ENCODE results near the gene IQCN.

IQCN gene

GRCh38 chr19:18291590-18292461 is 17.6 kb upstream of the IQCN start (continued):
- TF ChIP-seq ATF2 (tag by site-specific recombination; IDR thresholded peaks at IDR 0.05; ENCODE audit: low read depth) (peak; percentile 45), ZNF600 (tag by site-specific recombination; IDR thresholded peaks at IDR 0.05) (peak; percentile 75), ZNF561 (tag by site-specific recombination; IDR thresholded peaks at IDR 0.05; ENCODE audit: borderline replicate concordance) (no peak; the same call in 1 of the 2 replicates), ZNF510 (tag by site-specific recombination; IDR thresholded peaks at IDR 0.05; ENCODE audit: insufficient replicate concordance) (no peak), ZNF433 (tag by site-specific recombination; IDR thresholded peaks at IDR 0.05; ENCODE audit: low read depth) (no peak), YY2 (tag by site-specific recombination; IDR thresholded peaks at IDR 0.05) (0 out of 2 replicates have a peak, but pooled peaks have one; percentile 25), KLF8 (tag by site-specific recombination; IDR thresholded peaks at IDR 0.05) (peak; percentile 89), KLF1 (tag by site-specific recombination; IDR thresholded peaks at IDR 0.05) (peak; percentile 98), SP2 (tag by site-specific recombination; IDR thresholded peaks at IDR 0.05) (peak; percentile 79), ZSCAN4 (tag by site-specific recombination; IDR thresholded peaks at IDR 0.05) (0 out of 2 replicates have a peak, but pooled peaks have one; percentile 26), ZIC2 (tag by site-specific recombination; IDR thresholded peaks at IDR 0.05) (peak; percentile 99), ZSCAN30 (tag by site-specific recombination; IDR thresholded peaks at IDR 0.05) (peak; percentile 76), ZNF610 (tag by site-specific recombination; IDR thresholded peaks at IDR 0.05; ENCODE audit: borderline replicate concordance) (peak; percentile 22; the same call in 1 of the 2 replicates), YY1 (tag by site-specific recombination; IDR thresholded peaks at IDR 0.05) (no peak), SP3 (tag by site-specific recombination; IDR thresholded peaks at IDR 0.05) (peak; percentile 91), ZNF585B (tag by site-specific recombination; IDR thresholded peaks at IDR 0.05) (no peak), ZNF76 (tag by site-specific recombination; IDR thresholded peaks at IDR 0.05; ENCODE audit: borderline replicate concordance, low read depth) (no peak; the same call in none of the 2 replicates), ZNF692 (tag by site-specific recombination; IDR thresholded peaks at IDR 0.05) (peak; percentile 91), ZNF423 (tag by site-specific recombination; IDR thresholded peaks at IDR 0.05) (peak; percentile 49; the same call in 1 of the 2 replicates), ZNF629 (tag by site-specific recombination; IDR thresholded peaks at IDR 0.05) (peak; percentile 95), ZBTB48 (tag by site-specific recombination; IDR thresholded peaks at IDR 0.05) (peak; percentile 92), KLF16 (tag by site-specific recombination; IDR thresholded peaks at IDR 0.05) (peak; percentile 71), ZBTB7A (tag by site-specific recombination; IDR thresholded peaks at IDR 0.05; ENCODE audit: low read depth) (peak; percentile 97), ZNF10 (tag by site-specific recombination; IDR thresholded peaks at IDR 0.05) (peak; percentile 37; the same call in 1 of the 2 replicates), ZNF335 (tag by site-specific recombination; conservative IDR thresholded peaks at IDR 0.05) (peak; percentile 98), ZBTB10 (tag by site-specific recombination; IDR thresholded peaks at IDR 0.05) (peak; percentile 83), ZEB2 (tag by site-specific recombination; IDR thresholded peaks at IDR 0.05) (peak; percentile 92), INSM2 (tag by site-specific recombination; IDR thresholded peaks at IDR 0.05) (peak; percentile 61), ZNF341 (tag by site-specific recombination; IDR thresholded peaks at IDR 0.05; ENCODE audit: low read depth) (peak; percentile 94)
